ENCODE results near the gene ARHGAP26. TPM values are rescaled to one million over a fixed set of nuclear protein-coding genes. Genes with fewer than 3 reads are reported as not detected.

Gene ARHGAP26
- total and polyA plus RNA-seq, 2 of the 4 experiments (the other 2 are of a cell fraction) = 0.54 to 0.56 TPM

DNA sequence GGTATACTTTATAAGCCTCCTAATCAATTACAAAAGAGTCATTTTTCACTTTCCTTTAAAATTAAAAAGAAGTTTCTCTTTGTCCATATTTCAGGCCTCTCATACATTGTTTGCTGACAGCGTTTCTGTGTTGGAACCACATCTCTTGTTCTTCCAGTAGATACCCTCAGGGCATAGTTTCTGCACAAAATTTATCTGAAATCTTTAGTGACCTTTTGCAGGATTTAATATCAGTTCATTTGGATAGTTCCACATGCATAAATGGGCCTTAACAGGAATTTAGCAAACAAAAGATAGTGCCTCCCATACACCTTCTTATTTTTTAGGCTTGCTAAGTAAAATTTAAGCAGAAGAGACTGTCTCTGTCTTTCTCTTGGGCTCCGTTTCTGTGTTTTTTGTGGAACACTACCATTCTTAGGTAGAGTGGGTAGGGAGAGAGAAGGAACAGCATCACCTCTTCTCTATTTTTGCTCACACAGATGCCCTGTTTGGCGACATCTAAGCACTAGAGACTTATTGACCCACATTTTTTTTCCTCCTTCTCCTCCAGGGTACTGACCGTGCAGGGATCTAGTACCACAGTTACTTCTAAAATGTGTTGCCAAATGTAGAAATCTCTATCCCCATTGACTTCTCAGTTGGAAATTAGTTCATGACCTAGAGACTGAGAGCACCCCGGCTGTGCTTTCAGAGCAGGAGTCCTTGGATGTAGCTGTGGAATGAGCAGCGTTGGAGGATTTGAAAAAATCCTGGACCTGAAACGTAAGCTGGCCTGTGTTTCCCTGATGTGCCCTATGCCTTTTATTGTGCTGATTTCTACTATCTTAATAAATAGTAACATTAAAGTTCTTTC lies 22.1 kb downstream of the ARHGAP26 start (continued):
- no peak for TF ChIP-seq CHD1 (IDR thresholded peaks at IDR 0.05; ENCODE audit: low read depth, low read length)

DNA sequence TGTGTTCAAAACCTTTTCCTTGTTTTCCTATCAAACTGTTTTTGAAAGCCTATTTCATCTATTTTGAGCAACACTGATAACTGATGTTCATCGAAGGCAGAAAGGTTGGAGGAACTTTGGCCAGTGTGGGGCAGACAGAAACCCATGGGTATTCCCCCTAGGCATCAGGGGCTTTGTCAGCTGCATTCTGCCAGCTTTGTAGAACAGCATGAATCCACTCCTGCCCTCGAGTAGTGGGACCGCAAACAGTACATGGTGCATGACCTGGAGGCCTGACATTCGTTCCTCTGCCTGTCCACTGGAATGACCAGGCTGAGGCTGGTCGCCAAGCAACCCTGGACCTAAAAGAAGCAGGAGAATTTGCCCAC lies 22.7 kb downstream of the ARHGAP26 start:
- no peak overlapping the region for H2AFZ ChIP-seq (replicated peaks; ENCODE audit: low read length, poor library complexity)
- H3K14ac ChIP-seq (replicated peaks; ENCODE audit: low read depth, low read length) = no peak overlapping the region
- H2BK20ac ChIP-seq (ENCODE audit: low read depth, low read length) = no peak overlapping the region
- peaks cover 35% of the 10 kb centered on the region for H3K27me3 ChIP-seq (ENCODE audit: control insufficient read depth, insufficient read depth, low read length)
- H3K4me2 ChIP-seq (ENCODE audit: low read depth, low read length) = no peak overlapping the region
- no peaks in the 10 kb centered on the region for H3K36me3 ChIP-seq (ENCODE audit: control insufficient read depth, insufficient read depth, low read length)
- POLR2A ChIA-PET (ENCODE audit: unreplicated experiment) = interaction anchor here (0.5 kb wide), 1 partner anchor 12 kb away, joined by 3 read pairs; no protein-coding TSS in a partner anchor
- H4K5ac ChIP-seq (ENCODE audit: low read depth, low read length) = no peak overlapping the region
- in situ Hi-C loops (cut with MboI; ENCODE audit: low sequenced_read_pairs) = no loop called here
- no peak overlapping the region for H2BK15ac ChIP-seq (ENCODE audit: low read depth, low read length)
- H4K91ac ChIP-seq (ENCODE audit: insufficient read depth, low read depth, low read length) = no peak overlapping the region
- no peak overlapping the region for H2AK5ac ChIP-seq (ENCODE audit: low read depth, low read length)
- H3K4me1 ChIP-seq (ENCODE audit: control insufficient read depth, insufficient read depth, low read length) = no peaks in the 10 kb centered on the region
- no peak overlapping the region for H3K4ac ChIP-seq (ENCODE audit: low read depth, low read length)
- BruUV-seq (replicated peaks) = no TSS peak
- TF ChIP-seq CHD1 (IDR thresholded peaks at IDR 0.05; ENCODE audit: low read depth, low read length) (no peak), RFX5 (IDR thresholded peaks at IDR 0.05; ENCODE audit: low read depth, low read length) (no peak), MXI1 (IDR thresholded peaks at IDR 0.05; ENCODE audit: borderline replicate concordance, low read depth, low read length) (no peak), BHLHE40 (IDR thresholded peaks at IDR 0.05; ENCODE audit: low read depth, low read length) (no peak), POLR2A (IDR thresholded peaks at IDR 0.05; ENCODE audit: low read depth, low read length) (no peak), MAZ (IDR thresholded peaks at IDR 0.05; ENCODE audit: borderline replicate concordance, low read depth, low read length) (no peak), RAD21 (IDR thresholded peaks at IDR 0.05; ENCODE audit: low read length) (no peak), MAFK (IDR thresholded peaks at IDR 0.05; ENCODE audit: low read depth, low read length) (no peak), NFE2L2 (IDR thresholded peaks at IDR 0.05; ENCODE audit: low read depth, low read length) (no peak), CEBPB (IDR thresholded peaks at IDR 0.05; ENCODE audit: low read depth, low read length) (no peak)
- TF ChIP-seq, protein P1, sequence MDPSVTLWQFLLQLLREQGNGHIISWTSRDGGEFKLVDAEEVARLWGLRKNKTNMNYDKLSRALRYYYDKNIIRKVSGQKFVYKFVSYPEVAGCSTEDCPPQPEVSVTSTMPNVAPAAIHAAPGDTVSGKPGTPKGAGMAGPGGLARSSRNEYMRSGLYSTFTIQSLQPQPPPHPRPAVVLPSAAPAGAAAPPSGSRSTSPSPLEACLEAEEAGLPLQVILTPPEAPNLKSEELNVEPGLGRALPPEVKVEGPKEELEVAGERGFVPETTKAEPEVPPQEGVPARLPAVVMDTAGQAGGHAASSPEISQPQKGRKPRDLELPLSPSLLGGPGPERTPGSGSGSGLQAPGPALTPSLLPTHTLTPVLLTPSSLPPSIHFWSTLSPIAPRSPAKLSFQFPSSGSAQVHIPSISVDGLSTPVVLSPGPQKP (IDR thresholded peaks at IDR 0.05; ENCODE audit: borderline replicate concordance, low read depth, low read length) = no peak
- TF ChIP-seq, protein P2, sequence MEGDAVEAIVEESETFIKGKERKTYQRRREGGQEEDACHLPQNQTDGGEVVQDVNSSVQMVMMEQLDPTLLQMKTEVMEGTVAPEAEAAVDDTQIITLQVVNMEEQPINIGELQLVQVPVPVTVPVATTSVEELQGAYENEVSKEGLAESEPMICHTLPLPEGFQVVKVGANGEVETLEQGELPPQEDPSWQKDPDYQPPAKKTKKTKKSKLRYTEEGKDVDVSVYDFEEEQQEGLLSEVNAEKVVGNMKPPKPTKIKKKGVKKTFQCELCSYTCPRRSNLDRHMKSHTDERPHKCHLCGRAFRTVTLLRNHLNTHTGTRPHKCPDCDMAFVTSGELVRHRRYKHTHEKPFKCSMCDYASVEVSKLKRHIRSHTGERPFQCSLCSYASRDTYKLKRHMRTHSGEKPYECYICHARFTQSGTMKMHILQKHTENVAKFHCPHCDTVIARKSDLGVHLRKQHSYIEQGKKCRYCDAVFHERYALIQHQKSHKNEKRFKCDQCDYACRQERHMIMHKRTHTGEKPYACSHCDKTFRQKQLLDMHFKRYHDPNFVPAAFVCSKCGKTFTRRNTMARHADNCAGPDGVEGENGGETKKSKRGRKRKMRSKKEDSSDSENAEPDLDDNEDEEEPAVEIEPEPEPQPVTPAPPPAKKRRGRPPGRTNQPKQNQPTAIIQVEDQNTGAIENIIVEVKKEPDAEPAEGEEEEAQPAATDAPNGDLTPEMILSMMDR (conservative IDR thresholded peaks at IDR 0.05; ENCODE audit: low read depth, low read length) = no peak
- dilution Hi-C loops (cut with HindIII; ENCODE audit: low sequenced_read_pairs, unreplicated experiment) = no loop called here
- H2BK5ac ChIP-seq (ENCODE audit: low read depth, low read length, poor library complexity, severe bottlenecking) = no peak overlapping the region
- DNase-seq (no peak), ATAC-seq (ENCODE audit: low read depth) (no peak)
- CTCF ChIA-PET = interaction anchor here (1.2 kb wide), 1 partner anchor 16 kb away, joined by 3 read pairs; no protein-coding TSS in a partner anchor
- WGBS, 2 experiments (ENCODE audit: extremely low coverage in 2 of 2, insufficient read length in 1 of 2) = 83% methylated on average over 4 of the region's 5 CpGs; no CpG with 5 or more reads in 1 of the 2 experiments
- no peak overlapping the region for H4K8ac ChIP-seq (ENCODE audit: low read depth in 2 of 2, low read length in 2 of 2)
- no peak overlapping the region for H3K23ac ChIP-seq (ENCODE audit: low read depth, low read length)
- no peaks in the 10 kb centered on the region for H3K79me1 ChIP-seq (ENCODE audit: low read depth in 1 of 2, low read length in 2 of 2)
- H3K18ac ChIP-seq (ENCODE audit: low read depth, low read length) = no peak overlapping the region
- H3K9ac ChIP-seq (ENCODE audit: low read depth, low read length) = no peak overlapping the region
- H4K20me1 ChIP-seq (ENCODE audit: insufficient read depth, low read length) = no peaks in the 10 kb centered on the region
- intact Hi-C loops (cut with micrococcal nuclease) = no loop called here
- H3K56ac ChIP-seq (ENCODE audit: extremely low read depth, insufficient read depth, low read length) = no peak overlapping the region
- no peak overlapping the region for H2AK9ac ChIP-seq (replicated peaks; ENCODE audit: low read depth, low read length, poor library complexity)
- no peaks in the 10 kb centered on the region for H3K9me3 ChIP-seq (ENCODE audit: control insufficient read depth, insufficient read depth, low read length)
- no peak overlapping the region for H2BK120ac ChIP-seq (ENCODE audit: low read depth, low read length)
- no peak overlapping the region for H3K4me3 ChIP-seq (ENCODE audit: insufficient read depth, low read depth, low read length)
- H3K27ac ChIP-seq (ENCODE audit: insufficient read depth, low read length) = no peak overlapping the region
- no peaks in the 10 kb centered on the region; the same call in 1 of the 2 replicates for H3K9me1 ChIP-seq (ENCODE audit: insufficient read depth, low read length)
